ENCODE data around the gene SOX10.
"Not testable (repeated sequence)": the region's sequence is repeated elsewhere in the genome, so short reads cannot be mapped to it uniquely, and the experiment has no call there.

SOX10 gene

DNA sequence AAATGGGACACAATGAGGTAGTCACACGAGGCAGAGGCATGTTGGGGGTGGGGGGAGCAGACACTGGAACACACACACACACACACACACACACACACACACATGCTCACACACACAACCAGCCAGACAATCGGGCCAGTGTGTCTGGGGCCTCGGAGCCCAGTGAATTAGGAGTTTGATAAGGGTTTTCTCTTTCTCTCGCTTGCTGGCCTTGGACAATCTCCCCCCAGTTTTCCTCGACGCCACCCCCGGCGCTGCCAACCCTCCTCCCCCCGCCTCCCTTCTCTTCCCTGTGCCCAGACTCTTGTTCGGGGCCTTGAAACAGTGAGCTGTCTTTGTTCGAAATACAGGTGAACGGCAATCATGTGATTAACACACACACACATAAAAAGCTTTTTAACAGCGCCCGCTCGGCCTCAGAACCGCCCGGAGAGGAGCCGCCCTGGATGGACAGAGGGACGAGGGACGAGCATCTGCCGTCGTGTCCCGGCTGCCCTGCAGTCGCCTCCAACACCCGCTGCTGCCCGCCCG lies 1.5 kb upstream of the SOX10 start:
- DNase-seq: no peak

DNA sequence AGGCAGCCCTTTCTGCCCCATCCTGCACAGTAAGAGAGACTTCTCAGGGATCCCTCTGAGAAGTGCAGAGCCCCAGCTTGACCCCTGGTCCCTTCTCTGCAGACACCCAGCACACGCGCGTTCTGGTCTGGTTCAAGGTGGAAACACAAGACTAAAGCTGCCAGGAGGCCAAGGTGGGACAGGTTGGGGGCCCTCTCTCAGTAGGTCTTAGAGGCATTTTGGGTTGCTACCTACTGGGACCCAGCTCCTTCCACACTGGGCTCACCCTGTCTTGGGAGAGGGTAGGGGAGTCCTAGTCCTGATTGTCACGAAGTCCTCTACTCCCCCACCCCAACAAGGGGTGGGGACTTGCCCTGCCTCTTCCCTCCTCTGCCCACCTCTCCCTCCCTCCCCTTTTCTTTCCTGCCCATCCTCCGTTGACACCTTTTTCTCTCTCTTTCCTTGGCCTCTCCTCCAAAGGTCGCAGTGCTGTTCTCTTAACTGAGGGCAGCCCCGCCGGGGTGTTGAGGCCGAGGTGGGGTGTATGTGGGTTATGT lies 763 bp upstream of the SOX10 start:
- no peak for DNase-seq

DNA sequence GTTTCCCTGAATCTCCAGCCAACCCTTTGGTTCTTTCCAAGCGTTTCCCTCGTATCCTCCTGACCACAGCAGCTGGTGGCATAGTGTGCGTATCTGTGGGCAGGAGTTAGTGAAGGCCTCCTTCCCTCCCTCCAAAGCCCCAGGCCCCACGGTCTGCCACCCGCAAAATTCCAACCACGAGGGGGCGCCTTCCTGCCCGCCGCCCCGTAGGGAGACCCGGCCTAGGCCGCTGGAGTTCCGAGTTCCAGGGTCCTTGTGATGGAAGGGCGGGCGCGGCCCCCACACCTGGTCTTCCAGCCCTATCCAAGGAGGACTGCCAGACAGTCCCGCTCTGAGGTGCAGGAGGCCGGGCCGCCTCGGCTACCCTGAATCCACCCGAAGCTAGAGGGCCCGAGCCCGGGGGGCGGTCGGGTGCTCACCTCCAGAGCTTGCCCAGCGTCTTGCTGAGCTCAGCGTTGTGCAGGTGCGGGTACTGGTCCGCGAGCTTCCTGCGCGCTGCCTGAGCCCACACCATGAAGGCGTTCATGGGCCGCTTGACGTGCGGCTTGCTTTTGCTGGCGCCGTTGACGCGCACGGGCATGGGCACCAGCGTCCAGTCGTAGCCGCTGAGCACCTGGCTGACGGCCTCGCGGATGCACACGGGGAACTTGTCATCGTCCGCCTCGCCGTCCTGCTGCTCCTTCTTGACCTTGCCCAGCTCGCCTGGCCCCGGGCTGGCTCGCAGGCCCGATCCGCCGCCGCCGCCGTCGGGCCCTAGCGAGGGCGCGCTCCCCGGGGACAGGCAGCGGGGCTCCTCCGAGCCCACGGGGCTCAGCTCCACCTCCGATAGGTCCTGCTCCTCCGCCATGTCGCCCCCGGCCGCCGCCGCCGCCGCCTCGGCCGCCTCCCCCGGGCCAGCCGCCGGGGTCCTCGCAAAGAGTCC lies 1.2 kb downstream of the SOX10 start:
- no peak for DNase-seq

DNA sequence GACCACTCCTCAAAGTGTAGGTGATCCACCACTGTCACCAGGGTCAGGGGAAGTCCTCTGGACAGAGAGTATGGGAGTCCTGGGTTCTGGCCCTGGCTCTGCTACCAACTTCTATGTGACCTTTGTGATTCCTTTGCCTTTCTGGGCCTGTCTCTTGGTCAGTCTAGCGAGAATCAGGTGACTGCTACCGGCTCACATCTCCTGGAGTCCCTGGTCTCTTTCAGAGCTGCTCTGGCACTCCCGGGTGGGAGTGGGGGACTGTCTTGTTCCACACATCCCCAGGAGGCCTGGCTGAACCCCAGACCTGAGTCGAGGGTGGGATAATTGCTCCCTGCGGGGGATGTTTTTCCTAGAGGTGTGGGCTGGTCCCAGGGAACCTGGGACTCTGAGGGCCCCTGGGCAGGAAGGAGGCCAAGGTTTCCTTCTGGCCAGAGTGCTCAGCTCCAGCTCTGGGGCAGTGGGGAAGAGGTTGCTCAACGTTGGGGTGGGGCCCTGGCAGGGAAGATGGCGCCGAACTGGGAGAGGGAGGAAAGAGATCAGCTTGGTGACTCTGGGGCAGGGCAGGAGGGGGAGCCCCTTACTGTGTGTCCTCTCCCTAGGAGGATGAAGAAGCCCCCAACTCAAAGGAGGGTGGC lies 2.1 kb downstream of the SOX10 start:
- no peak for DNase-seq

DNA sequence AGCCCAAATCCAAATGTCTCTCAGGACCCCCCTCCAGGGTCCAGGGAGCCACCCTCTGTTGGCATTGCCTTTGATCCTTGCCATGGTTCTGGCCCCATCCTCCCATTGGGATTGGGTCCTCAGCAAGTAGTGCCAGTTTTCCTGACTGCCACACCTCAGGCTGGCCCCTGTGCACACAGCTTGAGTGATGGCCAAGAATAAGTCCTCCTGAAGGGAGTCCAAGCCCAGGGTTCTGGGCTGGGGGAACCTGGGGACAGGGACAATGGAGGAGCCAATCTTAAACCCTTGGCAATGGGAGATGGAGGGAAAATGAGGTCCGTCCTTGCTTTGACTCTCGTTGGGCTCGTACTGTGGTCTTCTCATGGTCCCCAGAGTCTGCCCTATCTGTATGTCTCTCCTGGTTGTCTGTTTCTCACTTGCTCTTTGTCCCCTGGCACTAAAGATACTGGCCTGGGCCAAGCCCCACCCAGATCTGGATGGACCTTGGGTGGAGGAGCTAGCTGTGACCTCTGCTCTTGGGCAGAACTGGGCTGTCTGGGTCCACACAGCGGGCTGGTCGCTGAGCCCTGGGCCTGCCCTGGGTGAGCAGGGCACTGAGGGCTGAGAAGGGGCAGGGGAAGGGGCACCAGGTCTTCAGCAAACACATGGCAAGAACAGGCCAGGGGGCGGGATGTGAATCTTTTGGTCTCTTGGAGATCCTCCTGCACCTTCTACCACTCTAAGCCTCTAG lies 2.9 kb downstream of the SOX10 start:
- no peak for DNase-seq

DNA sequence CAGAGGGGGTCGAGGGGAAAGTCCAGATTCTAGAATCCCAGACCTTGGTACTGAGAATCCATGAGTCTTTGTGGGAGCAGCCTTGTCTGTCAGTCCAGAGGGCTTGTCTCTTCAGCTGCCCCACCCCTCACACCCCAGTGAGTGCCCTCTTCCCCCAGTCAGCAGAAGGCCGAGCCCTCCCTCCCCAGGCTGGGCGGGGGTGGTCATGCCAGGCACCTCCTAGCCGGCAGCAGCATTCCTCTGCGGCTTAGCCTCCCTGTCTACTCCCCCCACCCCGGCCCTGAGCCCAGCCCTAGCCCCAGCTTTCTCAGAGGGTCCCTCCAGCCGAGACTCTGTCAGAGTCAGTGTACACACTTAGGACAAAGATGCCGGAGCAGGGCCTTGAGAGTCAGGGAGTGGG lies 4.6 kb downstream of the SOX10 start:
- DNase-seq: no peak

DNA sequence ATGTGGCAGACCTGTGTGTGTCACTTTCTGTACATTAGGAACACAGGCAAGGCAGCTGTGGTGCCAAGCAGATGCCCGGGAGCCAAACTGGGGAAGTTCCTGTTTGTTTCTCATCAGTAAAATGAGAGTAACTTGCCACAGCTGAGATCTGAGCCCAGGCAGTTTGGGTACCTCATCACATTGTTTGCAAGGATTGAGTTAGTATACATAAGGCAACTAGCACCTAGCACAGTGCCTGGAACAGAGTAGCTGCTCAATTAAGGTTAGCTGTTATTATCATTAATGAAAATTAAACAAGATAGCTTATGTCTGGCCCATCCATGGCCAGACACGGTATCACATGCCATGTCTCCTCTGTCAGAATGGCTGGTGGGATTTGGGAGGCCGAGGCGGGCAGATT lies 7.8 kb downstream of the SOX10 start:
- DNase-seq: no peak

DNA sequence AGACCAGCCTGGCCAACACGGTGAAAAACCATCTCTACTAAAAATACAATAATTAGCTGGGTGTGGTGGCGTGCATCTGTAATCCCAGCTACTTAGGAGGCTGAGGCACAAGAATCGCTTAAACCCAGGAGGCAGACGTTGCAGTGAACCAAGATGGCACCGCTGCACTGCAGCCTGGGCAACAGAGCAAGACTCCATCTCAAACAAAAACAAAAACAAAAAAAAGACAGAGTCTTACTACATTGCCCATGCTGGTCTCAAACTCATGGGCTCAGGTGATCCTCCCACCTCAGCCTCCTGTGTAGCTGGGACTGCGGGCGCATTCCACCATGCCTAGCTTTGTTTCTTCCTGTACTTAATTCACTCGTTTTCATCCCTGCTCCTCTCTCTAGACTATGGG lies 8.3 kb downstream of the SOX10 start:
- not testable (repeated sequence) for DNase-seq

DNA sequence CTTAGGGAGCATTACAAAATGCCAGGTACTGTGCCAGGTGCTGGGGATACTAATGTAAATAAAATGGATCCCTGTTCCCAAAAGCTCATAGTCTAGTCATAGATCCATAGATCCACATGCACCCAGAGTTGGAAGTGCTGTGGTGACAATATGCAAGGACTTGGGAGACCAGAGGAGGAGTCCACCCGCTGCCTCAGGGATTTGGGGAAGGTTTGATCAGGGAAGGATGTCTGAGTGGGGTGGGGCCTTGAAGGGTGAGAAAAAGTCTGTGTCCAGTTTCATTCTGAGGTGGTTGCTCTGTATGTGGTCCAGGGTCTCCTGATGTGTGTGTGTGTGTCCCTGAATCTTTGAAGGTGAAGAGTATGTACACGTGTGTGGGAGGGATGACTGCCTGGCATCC lies 9.2 kb downstream of the SOX10 start:
- DNase-seq: no peak

DNA sequence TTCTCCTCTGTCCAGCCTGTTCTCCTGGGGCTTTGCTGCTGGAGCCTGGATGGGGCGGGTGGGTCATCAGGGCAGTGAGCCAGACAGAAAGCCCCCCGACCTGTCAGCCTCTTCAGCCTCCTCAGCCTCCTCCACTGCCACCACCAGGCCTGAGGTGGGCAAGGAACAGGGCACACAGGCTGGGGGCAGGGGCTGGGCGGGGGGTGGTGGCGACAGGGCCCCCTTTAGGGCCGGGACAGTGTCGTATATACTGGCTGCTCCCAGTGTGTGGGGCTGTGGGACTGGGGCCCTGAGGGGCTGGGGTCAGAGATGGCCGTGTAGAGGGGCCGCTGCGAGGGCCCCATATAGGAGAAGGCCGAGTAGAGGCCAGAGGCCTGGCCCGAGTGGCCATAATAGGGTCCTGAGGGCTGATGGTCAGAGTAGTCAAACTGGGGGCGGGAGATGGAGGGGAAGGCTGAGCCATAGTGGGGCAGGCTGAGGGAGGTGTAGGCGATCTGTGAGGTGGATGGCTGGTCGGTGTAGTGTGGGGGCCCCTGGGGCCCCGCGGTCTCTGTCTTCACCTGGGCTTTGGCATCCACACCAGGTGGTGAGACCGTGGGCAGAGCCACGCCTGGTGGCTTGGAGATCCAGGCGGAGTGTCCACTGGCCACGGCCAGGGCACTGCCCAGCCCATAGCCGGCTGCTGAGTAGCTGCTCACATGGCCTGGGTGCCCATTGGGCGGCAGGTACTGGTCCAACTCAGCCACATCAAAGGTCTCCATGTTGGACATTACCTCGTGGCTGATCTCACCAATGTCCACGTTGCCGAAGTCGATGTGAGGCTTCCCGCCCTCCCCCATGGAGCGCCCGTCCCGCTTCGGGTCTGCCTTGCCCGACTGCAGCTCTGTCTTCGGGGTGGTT lies 10.8 kb downstream of the SOX10 start:
- DNase-seq: no peak

DNA sequence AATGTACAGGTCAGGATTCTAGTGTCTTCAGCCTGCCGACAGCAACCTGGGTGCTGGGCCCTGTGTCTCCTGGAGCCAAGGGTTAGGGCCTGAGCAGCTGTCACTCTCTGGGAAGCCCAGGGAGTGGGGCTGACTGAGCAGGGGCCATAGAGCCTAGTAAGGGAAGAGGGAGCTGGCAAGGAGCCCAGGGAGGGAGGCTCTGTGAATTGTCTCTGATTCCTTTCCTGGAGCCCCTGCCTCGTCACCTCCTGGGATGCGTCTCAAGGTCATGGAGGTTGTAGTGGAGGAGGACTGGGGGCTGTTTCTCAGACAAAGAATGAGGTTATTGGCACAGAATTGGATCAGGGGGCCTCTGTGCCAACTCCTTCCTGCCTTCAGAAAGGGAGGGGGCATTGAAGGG lies 11.8 kb downstream of the SOX10 start:
- no peak for DNase-seq

DNA sequence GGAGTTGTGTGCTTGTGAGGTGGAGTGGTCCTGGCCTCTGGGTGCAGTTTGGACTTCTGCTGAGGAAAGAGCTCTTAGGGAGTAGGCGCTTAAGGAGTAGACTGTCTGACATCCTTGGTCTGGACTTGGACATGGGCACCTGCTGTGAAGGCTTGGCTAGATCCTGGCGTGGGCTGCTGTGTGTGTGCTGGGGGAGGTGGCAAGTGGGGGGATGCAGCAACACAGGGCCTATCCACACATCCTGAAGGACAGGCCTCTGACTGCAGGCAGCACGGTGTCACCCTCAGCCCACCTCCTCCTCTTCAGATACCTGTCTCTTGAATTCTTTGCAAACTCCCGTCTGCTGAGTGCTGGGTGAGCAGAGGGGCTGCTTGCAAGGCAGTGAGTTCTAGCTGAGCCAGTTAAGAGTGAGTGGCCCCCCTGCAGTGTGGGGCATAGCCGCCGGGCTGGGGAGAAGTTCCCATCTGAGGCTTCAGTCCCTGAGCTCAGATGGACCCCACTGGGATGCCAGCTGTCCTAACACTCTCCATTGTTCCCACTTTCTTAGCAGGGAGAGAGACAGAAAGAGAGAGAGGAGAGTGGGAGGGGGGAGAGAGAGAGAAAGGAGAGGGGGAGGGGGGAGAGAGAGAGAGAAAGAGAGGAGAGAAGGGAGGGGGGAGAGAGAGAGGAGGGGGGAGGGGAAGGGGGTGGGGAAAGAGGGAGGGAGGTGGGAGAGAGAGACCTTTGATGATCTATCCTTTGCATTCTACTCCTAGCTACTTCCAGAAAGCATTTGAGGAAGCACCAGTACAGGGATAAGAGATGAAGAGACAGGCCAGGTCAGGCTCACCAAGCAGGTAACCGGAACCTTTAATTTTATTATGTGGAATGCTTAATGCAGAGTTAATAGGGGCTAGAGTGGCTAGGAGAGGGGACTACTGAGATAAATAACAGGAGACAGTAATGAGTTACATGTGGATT lies 12.6 kb downstream of the SOX10 start:
- no peak for DNase-seq

DNA sequence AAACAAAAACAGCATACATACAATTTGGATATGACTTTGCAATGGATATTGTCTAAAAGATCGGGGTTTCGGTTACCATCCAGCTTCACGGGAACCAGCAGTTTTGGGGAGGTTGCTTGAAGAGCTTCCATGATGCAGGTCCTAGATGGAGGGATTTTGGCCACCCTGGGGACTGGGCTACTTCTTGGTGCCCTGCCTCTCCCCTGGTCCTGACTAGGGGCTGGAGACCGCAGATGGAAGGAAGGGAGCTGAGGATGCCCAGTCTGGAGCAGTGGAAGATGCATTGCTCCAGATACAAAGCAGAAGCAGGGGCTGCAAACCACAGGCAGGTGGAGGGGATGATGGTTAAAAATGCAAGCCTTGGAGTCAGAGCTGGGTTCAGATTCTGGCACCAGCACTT lies 13.5 kb downstream of the SOX10 start:
- DNase-seq: no peak

DNA sequence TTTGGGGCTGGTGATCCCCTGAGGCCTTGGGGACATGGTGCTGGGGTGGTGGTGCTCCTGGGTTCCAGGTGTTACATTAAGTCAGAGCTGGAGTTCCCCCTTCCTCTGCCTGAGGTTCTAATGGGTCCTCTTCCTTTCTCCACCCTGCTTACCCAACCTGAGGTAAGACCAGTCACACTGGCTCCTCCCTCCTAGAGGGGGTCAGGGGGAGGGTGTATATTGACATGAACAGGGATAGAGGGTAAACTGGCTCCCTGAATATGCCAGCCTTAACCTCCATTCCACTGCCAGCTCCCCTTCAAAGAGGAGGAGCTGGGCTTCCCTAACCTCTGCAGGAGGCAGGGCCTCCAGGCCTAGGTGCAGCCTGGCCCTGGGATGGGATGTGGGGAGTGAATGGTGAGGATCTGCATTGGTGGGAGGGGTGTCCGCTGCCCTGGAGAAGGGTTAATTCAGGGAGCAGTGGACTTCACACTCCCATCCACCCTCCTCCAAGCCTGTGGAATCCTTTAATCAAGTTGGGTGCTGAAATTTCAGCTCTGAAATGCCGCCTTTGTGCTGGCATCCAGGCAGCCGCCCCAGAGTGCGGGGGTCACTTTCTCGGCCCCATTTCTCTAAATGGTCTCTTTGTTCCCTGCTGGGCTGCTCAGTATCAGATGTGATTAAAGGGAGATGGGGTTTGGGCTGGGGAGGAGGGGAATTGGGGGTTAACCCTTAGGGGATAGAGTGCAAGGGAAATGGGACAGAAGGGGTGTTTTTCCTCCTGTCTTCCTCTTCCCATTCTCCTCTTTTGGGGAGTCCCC lies 15.7 kb downstream of the SOX10 start:
- no peak for DNase-seq

DNA sequence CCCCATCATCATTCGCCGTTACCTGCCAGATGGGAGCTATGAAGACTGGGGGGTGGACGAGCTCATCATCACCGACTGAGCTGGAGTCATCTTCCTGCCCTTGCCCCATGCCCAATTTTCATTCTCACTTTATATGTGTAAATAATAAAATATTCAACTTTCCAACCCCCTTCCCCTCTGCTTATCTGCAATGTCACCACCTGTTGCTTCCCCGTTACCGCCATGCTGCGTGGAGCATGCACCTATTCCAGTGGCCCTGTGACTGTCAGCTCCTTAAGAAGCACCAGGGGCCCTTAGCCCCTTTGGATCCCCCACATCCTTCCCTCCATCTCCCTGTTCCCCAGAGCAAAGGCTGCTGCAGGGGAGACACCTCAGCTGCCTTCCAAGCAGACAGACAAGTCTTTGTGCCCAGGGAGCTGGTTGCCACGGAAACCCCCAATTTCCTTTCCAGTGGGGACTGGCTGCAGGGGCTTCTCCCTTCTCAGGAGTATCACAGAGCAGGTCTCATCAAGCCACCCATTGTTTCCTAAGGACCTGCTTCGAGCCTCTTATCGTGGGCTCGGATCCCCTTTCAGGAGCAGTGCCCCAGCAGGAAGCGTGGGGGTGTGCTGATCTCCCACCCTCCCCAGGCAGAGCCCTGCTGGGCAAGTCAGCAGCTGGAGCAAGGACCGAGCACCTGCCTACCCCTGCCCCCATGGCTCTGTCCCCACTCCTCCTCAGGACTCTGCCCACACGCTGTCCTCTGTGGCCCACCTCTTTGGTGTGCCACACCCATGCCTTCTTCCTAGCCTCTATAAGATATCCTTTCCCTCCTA lies 16.5 kb downstream of the SOX10 start:
- DNase-seq: no peak

DNA sequence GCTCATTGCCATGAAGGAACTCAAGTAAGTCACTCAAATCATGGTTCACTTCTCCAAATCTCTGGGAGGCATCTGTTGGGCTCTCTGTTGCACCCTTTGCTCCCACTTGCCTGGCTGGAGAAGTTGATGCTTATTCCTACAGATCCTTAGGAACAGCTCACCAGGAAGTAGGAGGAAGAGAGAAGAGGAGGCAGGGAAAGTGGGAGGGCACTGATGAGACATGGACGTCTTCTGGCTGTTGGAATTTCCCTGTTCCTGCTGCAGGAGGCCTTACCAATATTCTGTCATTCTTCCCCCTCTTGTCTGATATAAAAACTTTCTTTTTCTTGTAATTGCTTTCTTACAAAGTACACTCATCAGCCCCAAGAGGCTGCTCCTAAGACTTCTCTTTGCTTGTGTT lies 17.2 kb downstream of the SOX10 start:
- DNase-seq: no peak

DNA sequence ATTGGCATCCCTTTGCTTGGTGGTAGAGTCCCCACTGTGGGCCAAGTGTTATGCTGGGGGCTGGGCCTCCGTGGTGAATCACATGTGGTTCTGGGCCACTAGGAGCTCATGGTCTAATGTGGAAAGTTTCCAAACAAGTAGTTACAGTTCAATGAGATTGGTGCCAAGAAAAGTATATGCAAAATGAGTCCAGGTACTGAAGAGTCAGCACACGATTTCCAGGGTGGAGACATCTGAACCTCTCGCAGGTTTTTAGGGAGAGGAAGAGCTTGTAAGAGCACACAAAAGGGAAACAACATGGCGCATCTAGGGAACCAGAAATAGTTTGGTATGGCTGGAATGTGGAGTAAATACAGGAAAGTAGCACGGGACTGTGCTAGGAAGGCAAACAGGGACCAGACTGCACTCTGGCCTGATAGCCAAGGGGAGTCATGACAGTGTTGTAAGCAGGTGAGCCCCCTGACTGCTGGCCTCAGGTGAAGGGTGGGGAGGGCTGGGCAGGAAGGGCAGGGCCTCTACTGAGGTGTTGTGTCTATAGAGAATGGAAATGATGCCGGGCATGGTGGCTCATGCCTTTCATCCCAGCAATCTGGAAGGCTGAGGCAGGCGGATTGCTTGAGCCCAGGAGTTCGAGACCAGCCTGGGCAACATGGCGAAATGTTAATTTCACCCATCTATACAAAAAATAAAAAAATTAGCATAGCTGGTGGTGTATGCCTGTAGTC lies 18.3 kb downstream of the SOX10 start:
- DNase-seq: no peak

DNA sequence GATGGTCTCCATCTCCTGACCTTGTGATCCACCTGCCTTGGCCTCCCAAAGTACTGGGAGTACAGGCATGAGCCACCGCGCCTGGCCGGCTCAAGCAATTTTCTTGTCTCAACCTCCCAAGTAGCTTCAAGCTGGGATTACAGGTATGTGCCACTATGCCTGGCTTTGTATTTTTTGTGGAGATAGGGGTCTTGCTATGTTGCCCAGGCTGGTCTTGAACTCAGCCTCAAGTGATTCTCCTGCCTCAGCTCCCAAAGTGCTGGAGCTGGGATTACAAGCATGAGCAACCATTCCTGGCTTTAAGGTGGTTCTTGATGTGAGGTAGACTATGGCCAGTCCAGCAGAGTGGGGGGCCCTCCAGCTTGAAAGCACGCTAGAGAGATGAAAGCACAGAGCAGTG lies 23.3 kb downstream of the SOX10 start:
- no peak for DNase-seq
